Measurements from ENCODE around the gene VWA1. TPM values are rescaled to one million over a fixed set of nuclear protein-coding genes. Genes with fewer than 3 reads are reported as not detected.

Gene VWA1
- total and polyA plus RNA-seq, 10 of the 15 experiments (the other 5 are each of a cell fraction or from before 2014, with no cell fraction given) = 0.02 to 1.7 (median 0.32) TPM; not detected in 2

DNA sequence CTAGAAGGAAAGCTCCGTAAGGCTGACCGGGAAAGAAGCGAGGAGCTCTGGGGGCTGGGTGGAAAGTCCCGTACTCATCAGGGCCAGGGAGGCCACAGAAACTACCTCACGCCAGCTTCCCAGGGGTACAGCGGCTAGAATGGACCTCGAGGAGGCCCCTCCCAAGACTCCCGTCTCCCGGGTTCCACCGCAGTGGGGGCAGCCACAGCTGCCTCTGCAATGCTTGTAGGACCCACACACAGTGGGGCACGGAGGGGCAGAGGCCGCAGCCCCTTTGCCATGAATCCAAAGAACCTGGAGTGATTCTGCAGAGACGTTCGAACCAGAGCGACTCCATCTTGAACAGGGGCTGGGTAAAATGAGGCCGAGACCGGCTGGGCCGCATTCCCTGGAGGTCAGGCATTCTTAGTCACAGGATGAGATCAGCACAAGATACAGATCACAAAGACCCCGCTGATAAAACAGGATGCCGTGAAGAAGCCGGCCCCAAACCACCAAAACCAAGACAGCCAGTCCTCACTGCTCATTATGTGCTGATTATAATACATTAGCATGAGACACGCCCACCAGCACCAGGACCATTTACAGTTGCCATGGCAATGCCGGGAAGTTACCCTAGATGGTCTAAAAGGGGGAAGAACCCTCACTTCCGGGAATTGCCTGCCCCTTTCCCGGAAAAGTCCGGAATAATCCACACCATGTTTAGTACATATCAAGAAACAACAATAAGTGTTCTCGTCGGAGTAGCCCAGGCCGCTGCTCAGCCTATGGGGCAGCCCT is 12.8 kb upstream of the VWA1 start:
- no peaks in the 10 kb centered on the region for H3K27me3 ChIP-seq (replicated peaks in 1 of 2; ENCODE audit: control insufficient read depth in 2 of 2, insufficient read depth in 2 of 2, low read length in 1 of 2)
- H3K27ac ChIP-seq (ENCODE audit: control insufficient read depth, insufficient read depth) = no peak overlapping the region
- no peak overlapping the region for H2AFZ ChIP-seq (ENCODE audit: control insufficient read depth, low read depth, low read length)
- H3K36me3 ChIP-seq (ENCODE audit: control insufficient read depth in 2 of 2, insufficient read depth in 2 of 2, low read length in 1 of 2) = no peaks in the 10 kb centered on the region
- no peak for FAIRE-seq
- SMC1A ChIA-PET (ENCODE audit: uncharacterized antibody, unreplicated experiment) = no interaction called here
- no peak overlapping the region for H3K4me3 ChIP-seq
- POLR2A ChIA-PET = interaction anchor here (0.9 to 2.2 kb wide), 4 partner anchors 14 to 16 kb away, joined by 3 to 9 read pairs (median 4); no protein-coding TSS in a partner anchor
- H3K79me2 ChIP-seq (ENCODE audit: control insufficient read depth, insufficient read depth, low read length) = no peaks in the 10 kb centered on the region
- no peaks in the 10 kb centered on the region for H3K9me3 ChIP-seq (replicated peaks; ENCODE audit: control insufficient read depth, insufficient read depth, low read length)
- no TSS peak for BruUV-seq (replicated peaks)
- no peak overlapping the region for H3K9ac ChIP-seq (ENCODE audit: control insufficient read depth, insufficient read depth, low read length)
- DNase-seq (ENCODE audit: low read depth, low spot score) = no peak
- intact Hi-C loops (cut with micrococcal nuclease; ENCODE audit: unreplicated experiment) (no loop called here), in situ Hi-C loops (cut with MboI) (no loop called here)
- H3K4me1 ChIP-seq (ENCODE audit: control insufficient read depth, insufficient read depth, low read length) = peaks cover 25% of the 10 kb centered on the region
- CTCF ChIA-PET = interaction anchor here (1.1 kb wide), 1 partner anchor 83 kb away, joined by 4 read pairs; no protein-coding TSS in a partner anchor
- peak; percentile 54 for ATAC-seq
- H4K20me1 ChIP-seq (ENCODE audit: control insufficient read depth, insufficient read depth) = no peaks in the 10 kb centered on the region
- 0 out of 2 replicates have a peak overlapping the region, but pooled peaks have one; percentile 15 for H3K4me2 ChIP-seq (ENCODE audit: control insufficient read depth, insufficient read depth)
- WGBS (ENCODE audit: insufficient coverage, insufficient replicate concordance, low lambda C conversion rate, missing lambda C conversion rate) = 51% methylated on average over 29 of the region's 29 CpGs
- RAD21 ChIA-PET (ENCODE audit: unreplicated experiment) = interaction anchor here (1.2 to 1.5 kb wide), 2 partner anchors 15 to 18 kb away, joined by 5 read pairs; no protein-coding TSS in a partner anchor
- no peak for TF ChIP-seq RAD51 (IDR thresholded peaks at IDR 0.05)
- TF ChIP-seq, protein P1, sequence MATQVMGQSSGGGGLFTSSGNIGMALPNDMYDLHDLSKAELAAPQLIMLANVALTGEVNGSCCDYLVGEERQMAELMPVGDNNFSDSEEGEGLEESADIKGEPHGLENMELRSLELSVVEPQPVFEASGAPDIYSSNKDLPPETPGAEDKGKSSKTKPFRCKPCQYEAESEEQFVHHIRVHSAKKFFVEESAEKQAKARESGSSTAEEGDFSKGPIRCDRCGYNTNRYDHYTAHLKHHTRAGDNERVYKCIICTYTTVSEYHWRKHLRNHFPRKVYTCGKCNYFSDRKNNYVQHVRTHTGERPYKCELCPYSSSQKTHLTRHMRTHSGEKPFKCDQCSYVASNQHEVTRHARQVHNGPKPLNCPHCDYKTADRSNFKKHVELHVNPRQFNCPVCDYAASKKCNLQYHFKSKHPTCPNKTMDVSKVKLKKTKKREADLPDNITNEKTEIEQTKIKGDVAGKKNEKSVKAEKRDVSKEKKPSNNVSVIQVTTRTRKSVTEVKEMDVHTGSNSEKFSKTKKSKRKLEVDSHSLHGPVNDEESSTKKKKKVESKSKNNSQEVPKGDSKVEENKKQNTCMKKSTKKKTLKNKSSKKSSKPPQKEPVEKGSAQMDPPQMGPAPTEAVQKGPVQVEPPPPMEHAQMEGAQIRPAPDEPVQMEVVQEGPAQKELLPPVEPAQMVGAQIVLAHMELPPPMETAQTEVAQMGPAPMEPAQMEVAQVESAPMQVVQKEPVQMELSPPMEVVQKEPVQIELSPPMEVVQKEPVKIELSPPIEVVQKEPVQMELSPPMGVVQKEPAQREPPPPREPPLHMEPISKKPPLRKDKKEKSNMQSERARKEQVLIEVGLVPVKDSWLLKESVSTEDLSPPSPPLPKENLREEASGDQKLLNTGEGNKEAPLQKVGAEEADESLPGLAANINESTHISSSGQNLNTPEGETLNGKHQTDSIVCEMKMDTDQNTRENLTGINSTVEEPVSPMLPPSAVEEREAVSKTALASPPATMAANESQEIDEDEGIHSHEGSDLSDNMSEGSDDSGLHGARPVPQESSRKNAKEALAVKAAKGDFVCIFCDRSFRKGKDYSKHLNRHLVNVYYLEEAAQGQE (IDR thresholded peaks at IDR 0.05; ENCODE audit: low read depth, low read length) = no peak
- TF ChIP-seq MYC (IDR thresholded peaks at IDR 0.05; ENCODE audit: insufficient read depth, insufficient read length, insufficient replicate concordance, low read length, severe bottlenecking) = no peak
- no peak for TF ChIP-seq SMC3 (IDR thresholded peaks at IDR 0.05; ENCODE audit: borderline replicate concordance, low read length)
- TF ChIP-seq ZNF687 (IDR thresholded peaks at IDR 0.05) = peak; percentile 100
- no peak for TF ChIP-seq HCFC1 (IDR thresholded peaks at IDR 0.05; ENCODE audit: low read length)
- TF ChIP-seq CREM (IDR thresholded peaks at IDR 0.05; ENCODE audit: low read depth) = no peak
- TF ChIP-seq, protein P2, sequence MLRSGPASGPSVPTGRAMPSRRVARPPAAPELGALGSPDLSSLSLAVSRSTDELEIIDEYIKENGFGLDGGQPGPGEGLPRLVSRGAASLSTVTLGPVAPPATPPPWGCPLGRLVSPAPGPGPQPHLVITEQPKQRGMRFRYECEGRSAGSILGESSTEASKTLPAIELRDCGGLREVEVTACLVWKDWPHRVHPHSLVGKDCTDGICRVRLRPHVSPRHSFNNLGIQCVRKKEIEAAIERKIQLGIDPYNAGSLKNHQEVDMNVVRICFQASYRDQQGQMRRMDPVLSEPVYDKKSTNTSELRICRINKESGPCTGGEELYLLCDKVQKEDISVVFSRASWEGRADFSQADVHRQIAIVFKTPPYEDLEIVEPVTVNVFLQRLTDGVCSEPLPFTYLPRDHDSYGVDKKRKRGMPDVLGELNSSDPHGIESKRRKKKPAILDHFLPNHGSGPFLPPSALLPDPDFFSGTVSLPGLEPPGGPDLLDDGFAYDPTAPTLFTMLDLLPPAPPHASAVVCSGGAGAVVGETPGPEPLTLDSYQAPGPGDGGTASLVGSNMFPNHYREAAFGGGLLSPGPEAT (IDR thresholded peaks at IDR 0.05; ENCODE audit: low read depth) = peak; percentile 58; the same call in 1 of the 2 replicates
- TF ChIP-seq RELA (IDR thresholded peaks at IDR 0.05; ENCODE audit: borderline replicate concordance, partially characterized antibody) = no peak
- no peak for TF ChIP-seq ZNF622 (IDR thresholded peaks at IDR 0.05)
- TF ChIP-seq NR2F1 (conservative IDR thresholded peaks at IDR 0.05) = peak; percentile 35
- TF ChIP-seq PAX5 (IDR thresholded peaks at IDR 0.05; ENCODE audit: borderline replicate concordance, low read depth, low read length) = no peak
- no peak for TF ChIP-seq STAT1 (conservative IDR thresholded peaks at IDR 0.05)
- no peak for TF ChIP-seq JUND (IDR thresholded peaks at IDR 0.05; ENCODE audit: low read depth, low read length)
